Suprapubic skin (tissue), 4 donors: Measurements from ENCODE around the gene CLSTN2. TPM values are rescaled to one million over a fixed set of nuclear protein-coding genes. Genes with fewer than 3 reads are reported as not detected.

Source experiments
- DNase-seq, 2 donors: peaks; one replicate each; pipeline ENCODE4 v3.0.0-alpha.2; 2019; ENCODE audit warnings: low spot score in 2 of 2
- H3K27ac ChIP-seq: fragments of 200-600 bp; sonication (generic); one replicate; pipeline ENCODE4 v1.5.1; 2019
- H3K27me3 ChIP-seq: fragments of 200-600 bp; sonication (generic); one replicate; pipeline ENCODE4 v1.5.1; 2019
- H3K36me3 ChIP-seq: fragments of 200-600 bp; sonication (generic); one replicate; pipeline ENCODE4 v1.5.1; 2019
- H3K4me1 ChIP-seq: fragments of 200-600 bp; sonication (generic); one replicate; pipeline ENCODE4 v1.5.1; 2019
- H3K4me3 ChIP-seq: fragments of 200-600 bp; sonication (generic); one replicate; pipeline ENCODE4 v1.5.1; 2019; ENCODE audit warnings: mild to moderate bottlenecking
- H3K9me3 ChIP-seq: fragments of 200-600 bp; sonication (generic); one replicate; pipeline ENCODE4 v1.5.1; 2019
- CTCF ChIP-seq, 2 donors: fragments of 200-600 bp in 1 of 2; fragments of 450-650 bp in 1 of 2; sonication (generic) in 1 of 2; IDR thresholded peaks; one replicate each; pipeline ENCODE4 v1.5.1; 2016 to 2019; ENCODE audit warnings: antibody characterized with exemption in 2 of 2, mild to moderate bottlenecking in 1 of 2, moderate library complexity in 1 of 2
- EP300 ChIP-seq: sonication (generic); formaldehyde crosslinking; IDR thresholded peaks from one replicate; pipeline ENCODE4 v1.6.1; 2017; ENCODE audit warnings: antibody characterized with exemption
- POLR2A ChIP-seq, 2 donors: fragments of 450-650 bp; IDR thresholded peaks; one replicate each; pipeline ENCODE4 v1.6.1; 2017; ENCODE audit warnings: antibody characterized with exemption in 2 of 2, mild to moderate bottlenecking in 2 of 2, moderate library complexity in 2 of 2
- POLR2AphosphoS5 ChIP-seq, 3 donors: sonication (generic); formaldehyde crosslinking; IDR thresholded peaks; one replicate each; pipeline ENCODE4 v1.6.1; 2017; ENCODE audit warnings: antibody characterized with exemption in 3 of 3
- WGBS: methylation state at CpG from one replicate; pipeline ENCODE4 v1.1.5; 2018; 5-methylcytosine and 5-hydroxymethylcytosine counted together
- total RNA-seq, 4 donors: library from RNA; depleted of rRNA; stranded (reverse); fragments of >200 nt; gene quantifications; one replicate each; pipeline ENCODE4 v1.1.0, GENCODE V29; 2016

The CLSTN2 gene
- total RNA-seq, 4 donors from 2014 or later: 4.3 to 14.1 (median 7.4) TPM

- no peak overlapping the region for H3K27ac ChIP-seq
- no peaks in the 10 kb centered on the region for H3K27me3 ChIP-seq
- no peak overlapping the region for H3K4me3 ChIP-seq
- H3K4me1 ChIP-seq: no peaks in the 10 kb centered on the region
- H3K9me3 ChIP-seq: no peaks in the 10 kb centered on the region
- H3K36me3 ChIP-seq: no peaks in the 10 kb centered on the region
- WGBS: 88% methylated on average over 10 of the region's 10 CpGs
- TF ChIP-seq POLR2A (IDR thresholded peaks at IDR 0.05) (no peak), CTCF (IDR thresholded peaks at IDR 0.05) (no peak), EP300 (no peak)
- no peak for DNase-seq
Measured at GRCh38 chr3:139917226-139917785, 17.7 kb upstream of the CLSTN2 start.

- no peak for DNase-seq
- Histone ChIP-seq H3K27me3 (peaks cover 14% of the 10 kb centered on the region), H3K27ac (no peak overlapping the region), H3K9me3 (no peaks in the 10 kb centered on the region), H3K36me3 (no peaks in the 10 kb centered on the region), H3K4me3 (no peak overlapping the region), H3K4me1 (no peaks in the 10 kb centered on the region)
- WGBS: 74% methylated on average over 4 of the region's 4 CpGs
- TF ChIP-seq POLR2A (IDR thresholded peaks at IDR 0.05): no peak
- no peak for TF ChIP-seq EP300
- no peak for TF ChIP-seq POLR2AphosphoS5 (IDR thresholded peaks at IDR 0.05)
- TF ChIP-seq CTCF (IDR thresholded peaks at IDR 0.05): no peak
Measured at GRCh38 chr3:139928708-139929505, 6.1 kb upstream of the CLSTN2 start.

GRCh38 chr3:139930211-139930610 is 4.8 kb upstream of the CLSTN2 start:
- Histone ChIP-seq H3K36me3 (no peaks in the 10 kb centered on the region), H3K27me3 (peaks cover 25% of the 10 kb centered on the region), H3K4me3 (no peak overlapping the region), H3K4me1 (peaks cover 9% of the 10 kb centered on the region), H3K9me3 (no peaks in the 10 kb centered on the region), H3K27ac (no peak overlapping the region)
- DNase-seq: no peak
- TF ChIP-seq POLR2AphosphoS5 (IDR thresholded peaks at IDR 0.05) (no peak), CTCF (IDR thresholded peaks at IDR 0.05) (no peak), POLR2A (IDR thresholded peaks at IDR 0.05) (no peak), EP300 (no peak)
- WGBS: 66% methylated on average over 1 of the region's 1 CpG

GRCh38 chr3:139933766-139934165 is 1.2 kb upstream of the CLSTN2 start:
- TF ChIP-seq CTCF (IDR thresholded peaks at IDR 0.05) (no peak), POLR2AphosphoS5 (IDR thresholded peaks at IDR 0.05) (no peak), POLR2A (IDR thresholded peaks at IDR 0.05) (no peak)
- H3K4me3 ChIP-seq: no peak overlapping the region
- no peaks in the 10 kb centered on the region for H3K36me3 ChIP-seq
- H3K27me3 ChIP-seq: peaks cover 38% of the 10 kb centered on the region
- no peak for DNase-seq
- no peak overlapping the region for H3K27ac ChIP-seq
- H3K4me1 ChIP-seq: peaks cover 23% of the 10 kb centered on the region
- no peaks in the 10 kb centered on the region for H3K9me3 ChIP-seq
- 21% methylated on average over 2 of the region's 2 CpGs for WGBS

- H3K27me3 ChIP-seq: peaks cover 38% of the 10 kb centered on the region
- TF ChIP-seq CTCF (IDR thresholded peaks at IDR 0.05) (no peak), POLR2AphosphoS5 (IDR thresholded peaks at IDR 0.05) (no peak), EP300 (no peak), POLR2A (IDR thresholded peaks at IDR 0.05) (no peak)
- H3K4me3 ChIP-seq: peak overlapping the region; percentile 60
- peak in 1 of 2 donors; percentile 78 for DNase-seq
- no peak overlapping the region for H3K27ac ChIP-seq
- peaks cover 23% of the 10 kb centered on the region for H3K4me1 ChIP-seq
- no peaks in the 10 kb centered on the region for H3K9me3 ChIP-seq
- no peaks in the 10 kb centered on the region for H3K36me3 ChIP-seq
- no CpG with 5 or more reads among the region's 25 CpGs for WGBS
Measured at GRCh38 chr3:139934613-139935015, 371 bp upstream of the CLSTN2 start.
